Epithelial cell of proximal tubule (primary cell): ENCODE data around the gene HCN1. TPM values are rescaled to one million over a fixed set of nuclear protein-coding genes. Genes with fewer than 3 reads are reported as not detected.
"Not testable (repeated sequence)": the region's sequence is repeated elsewhere in the genome, so short reads cannot be mapped to it uniquely, and the experiment has no call there.

Experiments used
- DNase-seq: peaks from one replicate; pipeline ENCODE4 v3.0.0-alpha.2; 2011; ENCODE audit warnings: low read depth
- H3K4me3 ChIP-seq: 2 replicates; pipeline ENCODE4 v1.5.1; 2011; ENCODE audit warnings: low read depth, mild to moderate bottlenecking, low read length
- CTCF ChIP-seq: conservative IDR thresholded peaks from 2 replicates; pipeline ENCODE4 v1.5.1; 2012; ENCODE audit warnings: low read depth, mild to moderate bottlenecking, low read length
- total RNA-seq: library from RNA; depleted of rRNA; stranded (reverse); fragments of >200 nt; gene quantifications from 2 replicates; pipeline ENCODE4 v1.2.3, GENCODE V29; 2015

Gene HCN1
- total RNA-seq, 1 donor from 2014 or later = not detected

- DNase-seq = no peak
- H3K4me3 ChIP-seq = no peak overlapping the region
- no peak for TF ChIP-seq CTCF
These were observed 313.6 kb downstream of the HCN1 start for GRCh38 chr5:45382583-45382982.

- no peak overlapping the region for H3K4me3 ChIP-seq
- no peak for TF ChIP-seq CTCF
- DNase-seq = no peak
These were observed 319.8 kb downstream of the HCN1 start for GRCh38 chr5:45376417-45376816.

- no peak for TF ChIP-seq CTCF
- no peak overlapping the region for H3K4me3 ChIP-seq
- no peak for DNase-seq
These were observed 323.6 kb downstream of the HCN1 start for GRCh38 chr5:45372629-45373028.

GRCh38 chr5:45371423-45371822 is 324.8 kb downstream of the HCN1 start:
- DNase-seq, H3K4me3 ChIP-seq: not testable (repeated sequence)

GRCh38 chr5:45355189-45355992 is 340.8 kb downstream of the HCN1 start:
- DNase-seq = no peak
- H3K4me3 ChIP-seq = no peak overlapping the region
- TF ChIP-seq CTCF = no peak

GRCh38 chr5:45336464-45336863 is 359.7 kb downstream of the HCN1 start:
- H3K4me3 ChIP-seq = no peak overlapping the region
- no peak for TF ChIP-seq CTCF
- DNase-seq = no peak

GRCh38 chr5:45335978-45336377 is 360.2 kb downstream of the HCN1 start:
- no peak for DNase-seq
- no peak for TF ChIP-seq CTCF
- no peak overlapping the region for H3K4me3 ChIP-seq
